ENCODE results near the gene ADAMTSL4. TPM values are rescaled to one million over a fixed set of nuclear protein-coding genes. Genes with fewer than 3 reads are reported as not detected.

Gene ADAMTSL4
- total and polyA plus RNA-seq, 7 donors, result 2.1 to 36.0 (median 14.6) TPM

GRCh38 chr1:150532860-150533259, 16.3 kb upstream of the ADAMTSL4 start:
- peak in 1 of 4 experiments; percentile 34 for TF ChIP-seq CTCF (IDR thresholded peaks at IDR 0.05)
- TF ChIP-seq POLR2A (IDR thresholded peaks at IDR 0.05), result no peak
- Histone ChIP-seq H3K9me3 (no peaks in the 10 kb centered on the region), H3K4me1 (peaks cover 0 to 45% (median 17%) of the 10 kb centered on the region in 4 donors), H3K4me3 (no peak overlapping the region), H3K36me3 (no peaks in the 10 kb centered on the region), H3K27me3 (no peaks in the 10 kb centered on the region), H3K27ac (peak overlapping the region; percentile 69 to 86 (median 82))
- intact Hi-C loops (cut with DNase I), result loop anchor here (2.0 to 10.0 kb wide), 2 partner anchors 68 to 288 kb away; no protein-coding TSS in a partner anchor
- no peak for DNase-seq
- 16 to 46% methylated on average over 5 of the region's 5 CpGs for WGBS, 2 donors

GRCh38 chr1:150534002-150534401, 15.2 kb upstream of the ADAMTSL4 start:
- intact Hi-C loops (cut with DNase I), result loop anchor here (10.0 kb wide), 1 partner anchor 289 kb away; no protein-coding TSS in a partner anchor
- H3K9me3 ChIP-seq, result no peaks in the 10 kb centered on the region
- no peaks in the 10 kb centered on the region for H3K27me3 ChIP-seq
- H3K36me3 ChIP-seq, result no peaks in the 10 kb centered on the region
- no peak for TF ChIP-seq EP300 (IDR thresholded peaks at IDR 0.05)
- no peak for TF ChIP-seq POLR2AphosphoS5 (IDR thresholded peaks at IDR 0.05)
- TF ChIP-seq POLR2A (IDR thresholded peaks at IDR 0.05), result no peak
- no peak for TF ChIP-seq CTCF (IDR thresholded peaks at IDR 0.05)
- peak overlapping the region in 2 of 4 donors; percentile 80 to 86 for H3K27ac ChIP-seq
- H3K4me1 ChIP-seq, result peaks cover 0 to 49% (median 21%) of the 10 kb centered on the region in 4 donors
- no peak overlapping the region for H3K4me3 ChIP-seq
- 48 to 80% methylated on average over 6 of the region's 6 CpGs for WGBS, 2 donors
- no peak for DNase-seq

GRCh38 chr1:150535511-150536287, 13.5 kb upstream of the ADAMTSL4 start:
- TF ChIP-seq POLR2A (IDR thresholded peaks at IDR 0.05), result no peak
- no peak for TF ChIP-seq CTCF (IDR thresholded peaks at IDR 0.05)
- no peak for TF ChIP-seq POLR2AphosphoS5 (IDR thresholded peaks at IDR 0.05)
- no peak for TF ChIP-seq EP300 (IDR thresholded peaks at IDR 0.05)
- intact Hi-C loops (cut with DNase I), result loop anchor here (10.0 kb wide), 1 partner anchor 291 kb away; no protein-coding TSS in a partner anchor
- Histone ChIP-seq H3K9me3 (no peaks in the 10 kb centered on the region), H3K27me3 (no peaks in the 10 kb centered on the region), H3K27ac (peak overlapping the region in 2 of 4 donors; percentile 9 to 25), H3K4me3 (no peak overlapping the region), H3K4me1 (peaks cover 0 to 46% (median 18%) of the 10 kb centered on the region in 4 donors), H3K36me3 (no peaks in the 10 kb centered on the region)
- 92 to 94% methylated on average over 14 of the region's 14 CpGs for WGBS, 2 donors
- DNase-seq, result no peak

GRCh38 chr1:150536836-150537731, 12.1 kb upstream of the ADAMTSL4 start:
- no peak for DNase-seq
- Histone ChIP-seq H3K27ac (peak overlapping the region; percentile 32 to 83 (median 54)), H3K9me3 (no peaks in the 10 kb centered on the region), H3K4me1 (peaks cover 0 to 37% (median 17%) of the 10 kb centered on the region in 4 donors), H3K36me3 (no peaks in the 10 kb centered on the region), H3K27me3 (no peaks in the 10 kb centered on the region), H3K4me3 (no peak overlapping the region)
- 92 to 95% methylated on average over 12 of the region's 12 CpGs for WGBS, 2 donors
- intact Hi-C loops (cut with DNase I), result loop anchor here (10.0 kb wide), 1 partner anchor 292 kb away; no protein-coding TSS in a partner anchor
- no peak for TF ChIP-seq POLR2AphosphoS5 (IDR thresholded peaks at IDR 0.05)
- TF ChIP-seq POLR2A (IDR thresholded peaks at IDR 0.05), result no peak
- no peak for TF ChIP-seq CTCF (IDR thresholded peaks at IDR 0.05)
- no peak for TF ChIP-seq EP300 (IDR thresholded peaks at IDR 0.05)

All from sigmoid colon (tissue), 7 donors.